A673 (cell line): ENCODE data around the gene CEP83. TPM values are rescaled to one million over a fixed set of nuclear protein-coding genes. Genes with fewer than 3 reads are reported as not detected.

Experiments used
- BruUV-seq: library from RNA; stranded (reverse); fragments of 400-500 nt; replicated peaks from 2 replicates; lab custom pipeline; 2021; lab: Mats Ljungman, UMichigan
- CTCF ChIA-PET: fragments of 300-600 bp; sonication (Branson Sonifier 250); formaldehyde crosslinking; loops from one replicate; lab custom pipeline; 2022; ENCODE audit warnings: antibody characterized with exemption; lab: Charles Lee
- POLR2A ChIA-PET: fragments of 300-600 bp; sonication (Branson Sonifier 250); formaldehyde crosslinking; loops from one replicate; lab custom pipeline; 2022; ENCODE audit warnings: antibody characterized with exemption; ENCODE audit not compliant: low non-redundant PET; lab: Charles Lee
- DNase-seq: peaks from one replicate; pipeline ENCODE4 v3.0.0-alpha.2; 2015; ENCODE audit warnings: low spot score
- H3K27ac ChIP-seq: fragments of 200-600 bp; sonication (generic); 2 replicates; pipeline ENCODE4 v1.5.1; 2016; ENCODE audit warnings: mixed run types, low read depth, mild to moderate bottlenecking, mixed read lengths, antibody characterized with exemption, low read length; ENCODE audit not compliant: poor library complexity, severe bottlenecking
- H3K27me3 ChIP-seq: fragments of 200-600 bp; sonication (generic); replicated peaks from 2 replicates; pipeline ENCODE4 v1.6.1; 2017; ENCODE audit warnings: mixed run types, low read depth, mild to moderate bottlenecking, mixed read lengths, antibody characterized with exemption, low read length; ENCODE audit not compliant: insufficient read depth, poor library complexity
- H3K36me3 ChIP-seq: fragments of 200-600 bp; sonication (generic); 2 replicates; pipeline ENCODE4 v1.6.1; 2016; ENCODE audit warnings: mixed run types, mild to moderate bottlenecking, mixed read lengths, antibody characterized with exemption, low read length; ENCODE audit not compliant: insufficient read depth, poor library complexity, severe bottlenecking
- H3K4me1 ChIP-seq: fragments of 200-600 bp; sonication (generic); 2 replicates; pipeline ENCODE4 v1.6.1; 2017; ENCODE audit warnings: mixed run types, mild to moderate bottlenecking, mixed read lengths, antibody characterized with exemption, low read length; ENCODE audit not compliant: insufficient read depth, poor library complexity, severe bottlenecking
- H3K4me3 ChIP-seq: fragments of 200-600 bp; sonication (generic); 2 replicates; pipeline ENCODE4 v1.5.1; 2016; ENCODE audit warnings: low read depth, mixed run types, mild to moderate bottlenecking, mixed read lengths, low read length; ENCODE audit not compliant: poor library complexity, severe bottlenecking
- H3K9me3 ChIP-seq: fragments of 200-600 bp; sonication (generic); 2 replicates; pipeline ENCODE4 v1.6.1; 2016; ENCODE audit warnings: mixed run types, low read depth, mild to moderate bottlenecking, mixed read lengths, antibody characterized with exemption, low read length; ENCODE audit not compliant: poor library complexity, severe bottlenecking
- CTCF ChIP-seq: fragments of 300-800, 200-600 bp; sonication (generic); conservative IDR thresholded peaks from 2 replicates; pipeline ENCODE4 v1.5.1; 2017; ENCODE audit warnings: low read depth, mild to moderate bottlenecking, antibody characterized with exemption, low read length, moderate library complexity, mixed read lengths
- EZH2 ChIP-seq: fragments of 200-600 bp; sonication (generic); IDR thresholded peaks from 2 replicates; pipeline ENCODE4 v1.6.1; 2017; ENCODE audit warnings: borderline replicate concordance, low read depth, mild to moderate bottlenecking, mixed read lengths, antibody characterized with exemption, low read length; ENCODE audit not compliant: poor library complexity, severe bottlenecking
- intact Hi-C: fragments of 100-400 bp; cut with micrococcal nuclease; formaldehyde crosslinking; loops from one replicate; pipeline ENCODE4 v1.10.0; 2022; ENCODE audit not compliant: unreplicated experiment
- total RNA-seq: library from RNA; stranded (reverse); gene quantifications from 2 replicates; pipeline ENCODE4 v1.2.3, GENCODE V29; 2021

Gene CEP83
- total RNA-seq, 1 experiment from 2014 or later = 29.2 TPM

GRCh38 chr12:94289461-94290312, 170.0 kb downstream of the CEP83 start:
- TF ChIP-seq CTCF (no peak), EZH2 (no peak)
- intact Hi-C loops = no loop called here
- Histone ChIP-seq H3K9me3 (no peaks in the 10 kb centered on the region), H3K4me1 (peaks cover 18% of the 10 kb centered on the region), H3K4me3 (no peak overlapping the region), H3K27ac (no peak overlapping the region), H3K27me3 (no peaks in the 10 kb centered on the region), H3K36me3 (no peaks in the 10 kb centered on the region)
- DNase-seq = peak; percentile 89
- POLR2A ChIA-PET = no interaction called here
- BruUV-seq = no TSS peak
- CTCF ChIA-PET = interaction anchor here (0.6 kb wide), 2 partner anchors 19 to 242 kb away, joined by 5 read pairs; no protein-coding TSS in a partner anchor

- no peak overlapping the region for H3K27ac ChIP-seq
- H3K9me3 ChIP-seq = no peaks in the 10 kb centered on the region
- H3K4me1 ChIP-seq = peaks cover 18% of the 10 kb centered on the region
- no peaks in the 10 kb centered on the region for H3K27me3 ChIP-seq
- TF ChIP-seq EZH2 = no peak
- no peaks in the 10 kb centered on the region for H3K36me3 ChIP-seq
- H3K4me3 ChIP-seq = no peak overlapping the region
- POLR2A ChIA-PET = no interaction called here
- intact Hi-C loops = no loop called here
- no TSS peak for BruUV-seq
- DNase-seq = no peak
- CTCF ChIA-PET = no interaction called here
Measured at GRCh38 chr12:94287245-94287628, 172.4 kb downstream of the CEP83 start.

- H3K9me3 ChIP-seq = no peaks in the 10 kb centered on the region
- no peaks in the 10 kb centered on the region for H3K27me3 ChIP-seq
- H3K4me1 ChIP-seq = peaks cover 18% of the 10 kb centered on the region
- TF ChIP-seq EZH2 (no peak), CTCF (no peak)
- no peak overlapping the region for H3K27ac ChIP-seq
- intact Hi-C loops = no loop called here
- ChIA-PET POLR2A (no interaction called here), CTCF (no interaction called here)
- BruUV-seq = no TSS peak
- H3K36me3 ChIP-seq = no peaks in the 10 kb centered on the region
- H3K4me3 ChIP-seq = no peak overlapping the region
- DNase-seq = no peak
Measured at GRCh38 chr12:94286583-94287244, 173.0 kb downstream of the CEP83 start.
